H1 (cell line): Measurements from ENCODE around the gene KIF1B. TPM values are rescaled to one million over a fixed set of nuclear protein-coding genes. Genes with fewer than 3 reads are reported as not detected.

Experiments used
- CTCF ChIA-PET: fragments of 300-600 bp; sonication (Branson Sonifier 250); formaldehyde crosslinking; loops from one replicate; lab custom pipeline; 2021; ENCODE audit not compliant: partially characterized antibody; lab: Charles Lee
- POLR2A ChIA-PET: fragments of 300-600 bp; sonication (Branson Sonifier 250); formaldehyde crosslinking; loops from one replicate; lab custom pipeline; 2021; ENCODE audit warnings: inconsistent platforms; ENCODE audit not compliant: partially characterized antibody; lab: Charles Lee
- DNase-seq, 2 experiments: peaks; one replicate each; pipeline versions ENCODE4 v3.0.0 to v3.0.0-alpha.2; 2010 to 2022; ENCODE audit warnings: low spot score in 2 of 2, low read depth in 1 of 2, mixed read lengths in 1 of 2
- FAIRE-seq: peaks from 2 replicates; lab custom pipeline; 2011; peaks lifted over from hg19 to GRCh38; lab: Jason Lieb, UNC
- H2AFZ ChIP-seq: 2 replicates; pipeline ENCODE4 v1.8.1; 2012; ENCODE audit warnings: low read length, inconsistent platforms
- H2AK5ac ChIP-seq: 2 replicates; pipeline ENCODE4 v1.6.1; 2013; ENCODE audit warnings: low read depth, low read length
- H2BK120ac ChIP-seq: replicated peaks from 2 replicates; pipeline ENCODE3; 2013; ENCODE audit warnings: low read depth, low read length, inconsistent platforms
- H2BK12ac ChIP-seq: 2 replicates; pipeline ENCODE4 v1.6.1; 2013; ENCODE audit warnings: low read depth, low read length
- H2BK15ac ChIP-seq: 2 replicates; pipeline ENCODE4 v1.6.1; 2013; ENCODE audit warnings: low read length
- H2BK20ac ChIP-seq: 2 replicates; pipeline ENCODE4 v1.6.1; 2013; ENCODE audit warnings: low read length
- H2BK5ac ChIP-seq: 2 replicates; pipeline ENCODE4 v1.6.1; 2013; ENCODE audit warnings: low read depth, low read length
- H3K14ac ChIP-seq: 2 replicates; pipeline ENCODE4 v1.6.1; 2013; ENCODE audit warnings: inconsistent platforms; ENCODE audit not compliant: insufficient read length
- H3K18ac ChIP-seq: 2 replicates; pipeline ENCODE4 v1.6.1; 2013; ENCODE audit warnings: low read length; ENCODE audit errors: extremely low read depth
- H3K23ac ChIP-seq: 2 replicates; pipeline ENCODE4 v1.6.1; 2013; ENCODE audit warnings: inconsistent platforms; ENCODE audit not compliant: insufficient read length
- H3K23me2 ChIP-seq: 2 replicates; pipeline ENCODE4 v1.6.1; 2013; ENCODE audit warnings: low read depth, low read length
- H3K27ac ChIP-seq: 2 replicates; pipeline ENCODE4 v1.6.1; 2011; ENCODE audit warnings: low read depth, low read length, inconsistent platforms
- H3K27me3 ChIP-seq, 4 experiments: replicated peaks in 1 of 4; 1 replicate in 1 of 4; 2 replicates in 3 of 4; pipeline versions ENCODE4 v1.6.1 to v1.8.1; 2011 to 2013; ENCODE audit warnings: low read length in 3 of 4, mild to moderate bottlenecking in 3 of 4, inconsistent platforms in 2 of 4, mixed read lengths in 2 of 4, moderate library complexity in 1 of 4; ENCODE audit not compliant: control insufficient read depth in 3 of 4, insufficient read depth in 3 of 4; ENCODE audit errors: extremely low read depth in 1 of 4
- H3K36me3 ChIP-seq, 4 experiments: 2 replicates each; pipeline versions ENCODE4 v1.6.1 to v1.8.1; 2011 to 2013; ENCODE audit warnings: mild to moderate bottlenecking in 4 of 4, low read length in 3 of 4, moderate library complexity in 2 of 4, control low read depth in 1 of 4, inconsistent platforms in 1 of 4; ENCODE audit not compliant: insufficient read depth in 4 of 4, control insufficient read depth in 2 of 4
- H3K4ac ChIP-seq: replicated peaks from 2 replicates; pipeline ENCODE3; 2013; ENCODE audit warnings: low read length, low read depth, mixed read lengths, inconsistent platforms; ENCODE audit not compliant: insufficient read length
- H3K4me1 ChIP-seq, 4 experiments: replicated peaks in 1 of 4; 1 replicate in 1 of 4; 2 replicates in 3 of 4; pipeline versions ENCODE4 v1.6.1 to v1.8.1; 2011 to 2013; ENCODE audit warnings: low read length in 3 of 4, inconsistent platforms in 2 of 4, mixed read lengths in 1 of 4; ENCODE audit not compliant: insufficient read depth in 4 of 4, control insufficient read depth in 3 of 4
- H3K4me2 ChIP-seq, 2 experiments: 2 replicates each; pipeline versions ENCODE4 v1.6.1 to v1.8.1; 2011 to 2013; ENCODE audit warnings: low read depth in 2 of 2, low read length in 2 of 2, control low read depth in 1 of 2, inconsistent platforms in 1 of 2, mild to moderate bottlenecking in 1 of 2; ENCODE audit not compliant: insufficient read depth in 1 of 2
- H3K4me3 ChIP-seq, 4 experiments: fragments of 200-600, 300-600 bp in 1 of 4; sonication (generic), shearing (Covaris generic), sonication (Bioruptor Twin) in 1 of 4; 2 replicates each; pipeline versions ENCODE4 v1.5.1 to v1.8.1; 2011 to 2016; ENCODE audit warnings: low read length in 4 of 4, low read depth in 3 of 4, control low read depth in 2 of 4, inconsistent platforms in 2 of 4, mild to moderate bottlenecking in 2 of 4, mixed read lengths in 1 of 4, moderate library complexity in 1 of 4; ENCODE audit not compliant: insufficient read depth in 2 of 4; ENCODE audit errors: extremely low read depth in 1 of 4
- H3K56ac ChIP-seq: replicated peaks from 2 replicates; pipeline ENCODE3; 2013; ENCODE audit warnings: low read depth, mild to moderate bottlenecking, mixed read lengths, low read length, inconsistent platforms; ENCODE audit not compliant: insufficient read length
- H3K79me1 ChIP-seq: 2 replicates; pipeline ENCODE4 v1.6.1; 2013; ENCODE audit warnings: low read depth, low read length, control low read depth
- H3K79me2 ChIP-seq, 2 experiments: 2 replicates each; pipeline versions ENCODE4 v1.6.1 to v1.8.1; 2012 to 2013; ENCODE audit warnings: low read length in 2 of 2, mild to moderate bottlenecking in 2 of 2, inconsistent platforms in 1 of 2; ENCODE audit not compliant: insufficient read depth in 2 of 2, control insufficient read depth in 1 of 2
- H3K9ac ChIP-seq, 4 experiments: replicated peaks in 1 of 4; 1 replicate in 1 of 4; 2 replicates in 3 of 4; pipeline versions ENCODE4 v1.6.1 to v1.8.1; 2011 to 2013; ENCODE audit warnings: low read depth in 3 of 4, low read length in 3 of 4, control low read depth in 2 of 4, mild to moderate bottlenecking in 2 of 4, moderate library complexity in 2 of 4, inconsistent platforms in 1 of 4; ENCODE audit errors: extremely low read depth in 1 of 4
- H3K9me3 ChIP-seq, 2 experiments: 2 replicates each; pipeline versions ENCODE4 v1.6.1 to v1.8.1; 2012 to 2013; ENCODE audit warnings: mild to moderate bottlenecking in 2 of 2, moderate library complexity in 2 of 2, control low read depth in 1 of 2, inconsistent platforms in 1 of 2, low read depth in 1 of 2, low read length in 1 of 2, mixed read lengths in 1 of 2; ENCODE audit not compliant: insufficient read depth in 2 of 2
- H4K20me1 ChIP-seq, 2 experiments: replicated peaks in 1 of 2; 2 replicates each; pipeline versions ENCODE3 to v1.8.1; 2011 to 2013; ENCODE audit warnings: inconsistent platforms in 2 of 2, low read length in 2 of 2, mild to moderate bottlenecking in 1 of 2; ENCODE audit not compliant: insufficient read depth in 2 of 2, control insufficient read depth in 1 of 2
- H4K5ac ChIP-seq: 2 replicates; pipeline ENCODE4 v1.6.1; 2013; ENCODE audit warnings: low read length, low read depth, mixed read lengths, inconsistent platforms; ENCODE audit not compliant: insufficient read length
- H4K8ac ChIP-seq: 2 replicates; pipeline ENCODE4 v1.8.0; 2013; ENCODE audit warnings: mild to moderate bottlenecking, moderate library complexity, low read length, inconsistent platforms; ENCODE audit not compliant: insufficient read depth; ENCODE audit errors: extremely low read depth
- H4K91ac ChIP-seq: replicated peaks from 2 replicates; pipeline ENCODE3; 2013; ENCODE audit warnings: low read length, mixed read lengths, inconsistent platforms; ENCODE audit not compliant: insufficient read length
- CBX8 ChIP-seq: fragments of 300-800, 300-1000 bp; sonication (generic); IDR thresholded peaks from 2 replicates; pipeline ENCODE4 v1.7.1; 2016; ENCODE audit warnings: low read depth, low read length, borderline replicate concordance
- CHD1 ChIP-seq: IDR thresholded peaks from 2 replicates; pipeline ENCODE4 v1.6.1; 2012; ENCODE audit warnings: low read depth, low read length, improper control_type of control experiment
- CREB1 ChIP-seq: IDR thresholded peaks from 2 replicates; pipeline ENCODE4 v1.6.1; 2012; ENCODE audit warnings: inconsistent platforms
- EP300 ChIP-seq, 2 experiments: IDR thresholded peaks; 1 replicate in 1 of 2; 2 replicates in 1 of 2; pipeline ENCODE4 v1.6.1; 2011 to 2012; ENCODE audit warnings: low read depth in 2 of 2, low read length in 2 of 2, mild to moderate bottlenecking in 2 of 2, borderline replicate concordance in 1 of 2, inconsistent platforms in 1 of 2, moderate library complexity in 1 of 2
- EZH2 ChIP-seq: fragments of 200-600 bp; sonication (generic); IDR thresholded peaks from 2 replicates; pipeline ENCODE4 v1.7.1; 2012; ENCODE audit warnings: low read depth, mild to moderate bottlenecking, moderate library complexity, low read length, inconsistent platforms; ENCODE audit not compliant: severe bottlenecking
- GTF2F1 ChIP-seq: IDR thresholded peaks from 2 replicates; pipeline ENCODE4 v1.6.1; 2012; ENCODE audit warnings: low read depth, low read length, improper control_type of control experiment, borderline replicate concordance
- JUN ChIP-seq: IDR thresholded peaks from 2 replicates; pipeline ENCODE4 v1.6.1; 2011; ENCODE audit warnings: low read depth, mild to moderate bottlenecking, improper control_type of control experiment, low read length
- JUND ChIP-seq: IDR thresholded peaks from 2 replicates; pipeline ENCODE4 v1.6.1; 2011; ENCODE audit warnings: mild to moderate bottlenecking, improper control_type of control experiment, low read length
- KDM1A ChIP-seq: fragments of 200-600, 300-600 bp; sonication (generic); IDR thresholded peaks from 2 replicates; pipeline ENCODE4 v1.7.1; 2016; ENCODE audit warnings: mild to moderate bottlenecking, low read length, borderline replicate concordance
- RAD21 ChIP-seq, 2 experiments: IDR thresholded peaks in 1 of 2; conservative IDR thresholded peaks in 1 of 2; 2 replicates each; pipeline ENCODE4 v1.6.1; 2011; ENCODE audit warnings: low read depth in 2 of 2, low read length in 2 of 2, improper control_type of control experiment in 1 of 2, inconsistent platforms in 1 of 2, mild to moderate bottlenecking in 1 of 2, moderate library complexity in 1 of 2
- RNF2 ChIP-seq: fragments of 200-900, 300-1000 bp; sonication (generic); IDR thresholded peaks from 2 replicates; pipeline ENCODE4 v1.7.1; 2016; ENCODE audit warnings: borderline replicate concordance, low read depth, mild to moderate bottlenecking, antibody characterized with exemption, low read length; ENCODE audit not compliant: poor library complexity, severe bottlenecking; ENCODE audit errors: missing control alignments
- SAP30 ChIP-seq: fragments of 300-600 bp; sonication (generic); IDR thresholded peaks from 2 replicates; pipeline ENCODE4 v1.7.1; 2012; ENCODE audit warnings: low read length, moderate library complexity, mild to moderate bottlenecking, inconsistent platforms; ENCODE audit not compliant: insufficient read depth, insufficient replicate concordance
- SP2 ChIP-seq: IDR thresholded peaks from 2 replicates; pipeline ENCODE4 v1.6.1; 2012; ENCODE audit warnings: mild to moderate bottlenecking, low read length, inconsistent platforms
- whole genome bisulfite sequencing, 2 experiments: shearing (Covaris generic) in 1 of 2; methylation state at CpG; one replicate each; pipeline versions ENCODE4 v1.1.6 to v1.1.7; 2013 to 2015; ENCODE audit warnings: low lambda C conversion rate in 2 of 2, mixed read lengths in 2 of 2, inconsistent platforms in 1 of 2, low coverage in 1 of 2, missing lambda C conversion rate in 1 of 2; ENCODE audit not compliant: insufficient replicate concordance in 2 of 2, insufficient coverage in 1 of 2, insufficient read length in 1 of 2; ENCODE audit errors: extremely low coverage in 1 of 2, missing lambda C conversion rate in 1 of 2; 5-methylcytosine and 5-hydroxymethylcytosine counted together
- polyA plus RNA-seq, 7 experiments: library from polyadenylated mRNA; depleted of rRNA in 3 of 7; stranded (reverse) in 5 of 7; unstranded in 2 of 7; fragments of >200 nt in 5 of 7; fragments of 200-250 nt in 2 of 7; gene quantifications; 1 replicate in 5 of 7; 2 replicates in 1 of 7; 4 replicates in 1 of 7; pipeline versions ENCODE4 v1.2.1 to v1.2.3, GENCODE V29; 2011 to 2013; ENCODE audit warnings: missing spikeins in 2 of 7, mixed read lengths in 2 of 7
- total RNA-seq: library from RNA; stranded (reverse); fragmentation: NEBNext Ultra II Directional; extraction: Animal tissue kit (Norgen Biotek cat#: 25700); gene quantifications from 2 replicates; pipeline ENCODE4 v1.2.1, GENCODE V29; 2021

The KIF1B gene
- total and polyA plus RNA-seq, 2 of the 8 experiments (the other 6 are each of a cell fraction or from before 2014, with no cell fraction given), result 39.1 to 74.2 TPM

GRCh38 chr1:10253755-10254154 lies 43.4 kb downstream of the KIF1B start:
- DNase-seq, result no peak
- POLR2A ChIA-PET, result interaction anchor here (0.8 to 1.8 kb wide), 2 partner anchors 10 to 38 kb away, joined by 3 to 4 read pairs; no protein-coding TSS in a partner anchor
- no peak overlapping the region for H2BK20ac ChIP-seq
- TF ChIP-seq CREB1, result no peak
- TF ChIP-seq KDM1A, result no peak
- no peak for TF ChIP-seq EP300 (IDR thresholded peaks at IDR 0.05; ENCODE audit: borderline replicate concordance in 1 of 2, low read depth in 2 of 2, low read length in 2 of 2)
- no peak for TF ChIP-seq EZH2
- no peak for TF ChIP-seq RNF2
- no peak for TF ChIP-seq JUN
- TF ChIP-seq RAD21 (IDR thresholded peaks at IDR 0.05 in 1 of 2, conservative IDR thresholded peaks at IDR 0.05 in 1 of 2; ENCODE audit: low read depth in 2 of 2, low read length in 2 of 2), result no peak
- TF ChIP-seq JUND, result no peak
- no peak for TF ChIP-seq SP2
- TF ChIP-seq CHD1, result no peak
- no peak for TF ChIP-seq GTF2F1
- TF ChIP-seq SAP30, result no peak
- TF ChIP-seq CBX8, result no peak

More at GRCh38 chr1:10253755-10254154, 43.4 kb downstream of the KIF1B start:
- Histone ChIP-seq H3K4me3 (no peak overlapping the region), H3K23me2 (no peaks in the 10 kb centered on the region), H2BK12ac (no peak overlapping the region), H3K4ac (no peak overlapping the region), H3K27ac (no peak overlapping the region), H2BK120ac (no peak overlapping the region), H3K18ac (no peak overlapping the region), H3K56ac (no peak overlapping the region), H3K79me2 (peaks cover 8 to 52% of the 10 kb centered on the region in 2 experiments), H3K36me3 (peaks cover 3 to 17% (median 6%) of the 10 kb centered on the region in 4 experiments; a peak in 5 of 8 replicates), H3K9me3 (no peaks in the 10 kb centered on the region), H3K79me1 (peaks cover 7% of the 10 kb centered on the region; the same call in 1 of the 2 replicates), H3K4me1 (no peaks in the 10 kb centered on the region), H4K20me1 (peaks cover 0 to 7% of the 10 kb centered on the region in 2 experiments), H2AFZ (no peak overlapping the region), H4K8ac (no peak overlapping the region), H3K4me2 (no peak overlapping the region), H3K27me3 (no peaks in the 10 kb centered on the region), H3K23ac (no peak overlapping the region), H3K9ac (no peak overlapping the region), H2AK5ac (no peak overlapping the region), H3K14ac (no peak overlapping the region), H2BK15ac (no peak overlapping the region), H4K91ac (no peak overlapping the region), H2BK5ac (no peak overlapping the region), H4K5ac (no peak overlapping the region)
- 88% methylated on average over 3 of the region's 3 CpGs; no CpG with 5 or more reads in 1 of the 2 experiments for WGBS, 2 experiments
- CTCF ChIA-PET, result interaction anchor here (2.2 kb wide), 1 partner anchor 18 kb away, joined by 7 read pairs; no protein-coding TSS in a partner anchor
- FAIRE-seq, result no peak
